ENCODE measurements around the gene ROS1.

- TF ChIP-seq CTCF (IDR thresholded peaks at IDR 0.05) (no peak), POLR2A (IDR thresholded peaks at IDR 0.05) (no peak)
Measured at GRCh38 chr6:117338567-117338966, 87.2 kb downstream of the ROS1 start.

Measured in right lobe of liver (tissue), 4 donors.